ENCODE results near the gene TP53RK.

DNA sequence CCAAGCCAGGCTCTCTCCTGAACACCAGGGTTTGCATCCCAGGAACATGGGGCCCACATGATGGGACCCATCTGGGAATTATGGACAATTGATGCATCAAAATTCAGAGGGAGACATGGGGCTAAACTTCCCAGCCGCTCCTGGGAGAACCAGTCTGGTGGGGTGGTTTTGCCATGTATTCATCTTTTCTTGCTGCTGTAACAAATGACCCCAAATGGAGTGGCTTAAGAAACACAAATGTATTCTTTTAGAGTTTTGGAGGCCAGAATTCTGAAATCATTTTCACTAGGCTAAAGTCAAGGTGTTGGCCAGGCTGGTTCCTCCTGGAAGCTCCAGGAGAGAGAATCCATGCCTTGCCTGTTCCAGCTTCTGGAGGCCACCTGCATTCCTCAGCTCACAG lies 44.5 kb downstream of the TP53RK start:
- TF ChIP-seq, protein P1, sequence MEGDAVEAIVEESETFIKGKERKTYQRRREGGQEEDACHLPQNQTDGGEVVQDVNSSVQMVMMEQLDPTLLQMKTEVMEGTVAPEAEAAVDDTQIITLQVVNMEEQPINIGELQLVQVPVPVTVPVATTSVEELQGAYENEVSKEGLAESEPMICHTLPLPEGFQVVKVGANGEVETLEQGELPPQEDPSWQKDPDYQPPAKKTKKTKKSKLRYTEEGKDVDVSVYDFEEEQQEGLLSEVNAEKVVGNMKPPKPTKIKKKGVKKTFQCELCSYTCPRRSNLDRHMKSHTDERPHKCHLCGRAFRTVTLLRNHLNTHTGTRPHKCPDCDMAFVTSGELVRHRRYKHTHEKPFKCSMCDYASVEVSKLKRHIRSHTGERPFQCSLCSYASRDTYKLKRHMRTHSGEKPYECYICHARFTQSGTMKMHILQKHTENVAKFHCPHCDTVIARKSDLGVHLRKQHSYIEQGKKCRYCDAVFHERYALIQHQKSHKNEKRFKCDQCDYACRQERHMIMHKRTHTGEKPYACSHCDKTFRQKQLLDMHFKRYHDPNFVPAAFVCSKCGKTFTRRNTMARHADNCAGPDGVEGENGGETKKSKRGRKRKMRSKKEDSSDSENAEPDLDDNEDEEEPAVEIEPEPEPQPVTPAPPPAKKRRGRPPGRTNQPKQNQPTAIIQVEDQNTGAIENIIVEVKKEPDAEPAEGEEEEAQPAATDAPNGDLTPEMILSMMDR (IDR thresholded peaks at IDR 0.05; ENCODE audit: low read depth, low read length, poor library complexity, severe bottlenecking): no peak
- no peak for TF ChIP-seq EZH2phosphoT487 (IDR thresholded peaks at IDR 0.05; ENCODE audit: borderline replicate concordance, low read length)

All from DOHH2 (cell line).